HepG2 (cell line): ENCODE measurements around the gene ZNF586. TPM values are rescaled to one million over a fixed set of nuclear protein-coding genes. Genes with fewer than 3 reads are reported as not detected.

Source experiments
- AKAP8 ChIP-seq: sonication (generic); formaldehyde crosslinking; IDR thresholded peaks from 2 replicates; pipeline ENCODE4 v1.5.1; 2020; ENCODE audit warnings: mild to moderate bottlenecking, missing genetic modification reagents
- ELF4 ChIP-seq: sonication (generic); formaldehyde crosslinking; IDR thresholded peaks from 2 replicates; pipeline ENCODE4 v1.5.0; 2020; ENCODE audit warnings: missing genetic modification reagents, mild to moderate bottlenecking, moderate library complexity, borderline replicate concordance
- ETV5 ChIP-seq: IDR thresholded peaks from 2 replicates; pipeline ENCODE4 v1.6.1; 2018; ENCODE audit warnings: missing biosample characterization, missing genetic modification reagents, inconsistent platforms, borderline replicate concordance
- FOXA1 ChIP-seq, 2 experiments: fragments of 450-650 bp in 1 of 2; sonication (generic) in 1 of 2; formaldehyde crosslinking in 1 of 2; IDR thresholded peaks; 2 replicates each; pipeline versions ENCODE4 v1.4.0 to v1.6.1; 2016 to 2020; ENCODE audit warnings: missing genetic modification reagents in 1 of 2
- HMG20A ChIP-seq: IDR thresholded peaks from 2 replicates; pipeline ENCODE4 v1.6.1; 2016; ENCODE audit warnings: borderline replicate concordance
- HMGXB3 ChIP-seq: sonication (generic); formaldehyde crosslinking; IDR thresholded peaks from 2 replicates; pipeline ENCODE4 v1.4.0; 2020; ENCODE audit warnings: missing genetic modification reagents, borderline replicate concordance
- HMGXB4 ChIP-seq, 2 experiments: sonication (generic) in 1 of 2; formaldehyde crosslinking in 1 of 2; IDR thresholded peaks; 2 replicates each; pipeline versions ENCODE4 v1.4.0 to v1.6.1; 2018 to 2020; ENCODE audit warnings: missing genetic modification reagents in 2 of 2, borderline replicate concordance in 1 of 2, low read depth in 1 of 2, mild to moderate bottlenecking in 1 of 2, missing biosample characterization in 1 of 2
- HNRNPUL1 ChIP-seq: fragments of 200-400 bp; formaldehyde crosslinking; IDR thresholded peaks from 2 replicates; pipeline ENCODE4 v1.6.1; 2017; ENCODE audit warnings: low read depth, mild to moderate bottlenecking, low read length, moderate library complexity
- HOXA9 ChIP-seq: sonication (generic); formaldehyde crosslinking; IDR thresholded peaks from 2 replicates; pipeline ENCODE4 v1.8.1; 2022; ENCODE audit warnings: missing genetic modification reagents, mild to moderate bottlenecking, moderate library complexity, borderline replicate concordance
- KLF13 ChIP-seq: sonication (generic); formaldehyde crosslinking; IDR thresholded peaks from 2 replicates; pipeline ENCODE4 v1.4.0; 2020; ENCODE audit warnings: mild to moderate bottlenecking, missing genetic modification reagents
- MAX ChIP-seq: IDR thresholded peaks from 2 replicates; pipeline ENCODE4 v1.6.1; 2012; ENCODE audit warnings: inconsistent platforms
- MTA1 ChIP-seq: sonication (generic); formaldehyde crosslinking; IDR thresholded peaks from 2 replicates; pipeline ENCODE4 v1.4.0; 2020; ENCODE audit warnings: missing genetic modification reagents, mild to moderate bottlenecking, borderline replicate concordance
- NFYC ChIP-seq: IDR thresholded peaks from 2 replicates; pipeline ENCODE4 v1.6.1; 2016; ENCODE audit warnings: missing genetic modification reagents, missing compliant biosample characterization
- POGK ChIP-seq: sonication (generic); formaldehyde crosslinking; conservative IDR thresholded peaks from 2 replicates; pipeline ENCODE4 v1.8.0; 2022; ENCODE audit warnings: mild to moderate bottlenecking, moderate library complexity, missing genetic modification reagents
- ZFP90 ChIP-seq: sonication (generic); formaldehyde crosslinking; IDR thresholded peaks from 2 replicates; pipeline ENCODE4 v1.8.0; 2022; ENCODE audit warnings: missing genetic modification reagents, mild to moderate bottlenecking, inconsistent platforms, borderline replicate concordance
- ZNF143 ChIP-seq: sonication (generic); formaldehyde crosslinking; IDR thresholded peaks from 2 replicates; pipeline ENCODE4 v1.4.0; 2020; ENCODE audit warnings: missing genetic modification reagents
- ZNF331 ChIP-seq: sonication (generic); formaldehyde crosslinking; IDR thresholded peaks from 2 replicates; pipeline ENCODE4 v1.4.0; 2020; ENCODE audit warnings: missing genetic modification reagents
- ZNF580 ChIP-seq: IDR thresholded peaks from 2 replicates; pipeline ENCODE4 v1.6.1; 2016; ENCODE audit warnings: low read depth, borderline replicate concordance
- ZNF619 ChIP-seq: sonication (generic); formaldehyde crosslinking; IDR thresholded peaks from 2 replicates; pipeline ENCODE4 v1.4.0; 2020; ENCODE audit warnings: mild to moderate bottlenecking, missing genetic modification reagents
- ZNF720 ChIP-seq: sonication (generic); formaldehyde crosslinking; IDR thresholded peaks from 2 replicates; pipeline ENCODE4 v1.4.0; 2020; ENCODE audit warnings: missing genetic modification reagents
- ZSCAN9 ChIP-seq: IDR thresholded peaks from 2 replicates; pipeline ENCODE4 v1.6.1; 2016; ENCODE audit warnings: borderline replicate concordance
- polyA plus RNA-seq, 8 experiments: library from polyadenylated mRNA; depleted of rRNA in 3 of 8; stranded (reverse) in 7 of 8; unstranded in 1 of 8; fragments of >200 nt; fragmentation: Illumina TruSeq in 4 of 8; extraction: Trizol in 4 of 8; gene quantifications; 2 replicates each; pipeline versions ENCODE4 v1.2.1 to v1.2.3, GENCODE V29; 2011 to 2016; ENCODE audit warnings: low read depth in 4 of 8, missing spikeins in 1 of 8, mixed read lengths in 1 of 8; ENCODE audit not compliant: insufficient read depth in 1 of 8
- total RNA-seq, 5 experiments: library from RNA; depleted of rRNA; stranded (reverse); fragments of >200 nt; fragmentation: Illumina TruSeq; extraction: Trizol; gene quantifications; 2 replicates each; pipeline ENCODE4 v1.2.3, GENCODE V29; 2016; ENCODE audit warnings: low read depth in 1 of 5

Gene ZNF586
- total and polyA plus RNA-seq, 2 of the 13 experiments (the other 11 are each of a cell fraction or from before 2014, with no cell fraction given): 0.50 to 3.4 TPM

- TF ChIP-seq ZFP90 (CRISPR knock-in tag) (0 out of 2 replicates have a peak, but pooled peaks have one; percentile 73), HMGXB3 (CRISPR knock-in tag) (peak; percentile 92), AKAP8 (no peak), ETV5 (CRISPR knock-in tag) (peak; percentile 47), HOXA9 (CRISPR knock-in tag) (no peak), HMG20A (0 out of 2 replicates have a peak, but pooled peaks have one; percentile 12), KLF13 (no peak), ZNF331 (no peak; the same call in 1 of the 2 replicates), FOXA1 (IDR thresholded peaks at IDR 0.05) (no peak), FOXA1 (CRISPR knock-in tag; IDR thresholded peaks at IDR 0.05) (peak; percentile 59; the same call in 1 of the 2 replicates), ZSCAN9 (CRISPR knock-in tag) (peak; percentile 52; the same call in 1 of the 2 replicates), ZNF619 (CRISPR knock-in tag) (0 out of 2 replicates have a peak, but pooled peaks have one; percentile 77), ZNF580 (CRISPR knock-in tag) (no peak; the same call in 1 of the 2 replicates), HMGXB4 (CRISPR knock-in tag; IDR thresholded peaks at IDR 0.05; ENCODE audit: borderline replicate concordance in 1 of 2, low read depth in 1 of 2) (peak in 1 of 2 experiments; percentile 86; a peak in 3 of 4 replicates), POGK (CRISPR knock-in tag) (peak; percentile 67; the same call in 1 of the 2 replicates), ELF4 (CRISPR knock-in tag) (peak; percentile 75; the same call in 1 of the 2 replicates), NFYC (peak; percentile 94), HNRNPUL1 (no peak), MTA1 (CRISPR knock-in tag) (no peak), ZNF720 (CRISPR knock-in tag) (no peak), MAX (peak; percentile 92), ZNF143 (CRISPR knock-in tag) (peak; percentile 87)
Observed at GRCh38 chr19:57819475-57820148, 50.1 kb downstream of the ZNF586 start (continued).
